Muscle layer of colon (tissue), 2 donors: ENCODE data around the gene HTR1E.
A peak's percentile ranks its signal among the peaks of the same experiment; 100 is the strongest.
"Not testable (repeated sequence)": the region's sequence is repeated elsewhere in the genome, so short reads cannot be mapped to it uniquely, and the experiment has no call there.

Source experiments
- H3K27ac ChIP-seq: one replicate; pipeline ENCODE4 v1.7.0; 2013; ENCODE audit warnings: low read depth, mild to moderate bottlenecking, low read length, moderate library complexity
- H3K27me3 ChIP-seq, 2 donors: one replicate each; pipeline ENCODE4 v1.7.0; 2013; ENCODE audit warnings: low read length in 2 of 2, mild to moderate bottlenecking in 2 of 2; ENCODE audit not compliant: insufficient read depth in 2 of 2, control insufficient read depth in 1 of 2
- H3K36me3 ChIP-seq: one replicate; pipeline ENCODE4 v1.7.0; 2013; ENCODE audit warnings: mild to moderate bottlenecking, low read length; ENCODE audit not compliant: insufficient read depth
- H3K4me1 ChIP-seq: one replicate; pipeline ENCODE4 v1.7.0; 2013; ENCODE audit warnings: mild to moderate bottlenecking, low read length; ENCODE audit not compliant: insufficient read depth
- H3K4me3 ChIP-seq, 2 donors: one replicate each; pipeline ENCODE4 v1.7.0; 2013; ENCODE audit warnings: low read length in 2 of 2, low read depth in 1 of 2, mild to moderate bottlenecking in 1 of 2, moderate library complexity in 1 of 2
- H3K9ac ChIP-seq: one replicate; pipeline ENCODE4 v1.7.0; 2013; ENCODE audit warnings: low read length
- H3K9me3 ChIP-seq: one replicate; pipeline ENCODE4 v1.7.0; 2013; ENCODE audit warnings: mild to moderate bottlenecking, low read length
- donor health status: abdominal sarcoma.
- donor health status: Adenocarcinoma of cecum.

Gene HTR1E

GRCh38 chr6:86937219-86938079 lies at the start of gene HTR1E:
Gene HTR1E (plus strand): TSS chr6:86937528. CDS start chr6:87015335, 77,807 bp downstream.
- Histone ChIP-seq H3K9me3 (no peaks in the 10 kb centered on the region), H3K27me3 (peaks cover 18 to 21% of the 10 kb centered on the region in 2 donors), H3K36me3 (no peaks in the 10 kb centered on the region), H3K9ac (no peak within 1 kb of the TSS), H3K27ac (no peak within 1 kb of the TSS), H3K4me3 (peak within 1 kb of the TSS; percentile 1 to 42), H3K4me1 (peaks cover 3% of the 10 kb centered on the region)

GRCh38 chr6:86888301-86888700 lies 49.0 kb upstream of the HTR1E start:
- H3K27me3 ChIP-seq, result no peaks in the 10 kb centered on the region
- H3K9me3 ChIP-seq, result no peaks in the 10 kb centered on the region
- no peak overlapping the region for H3K9ac ChIP-seq
- no peak overlapping the region for H3K27ac ChIP-seq
- no peaks in the 10 kb centered on the region for H3K36me3 ChIP-seq
- H3K4me3 ChIP-seq, result no peak overlapping the region
- H3K4me1 ChIP-seq, result no peaks in the 10 kb centered on the region

DNA sequence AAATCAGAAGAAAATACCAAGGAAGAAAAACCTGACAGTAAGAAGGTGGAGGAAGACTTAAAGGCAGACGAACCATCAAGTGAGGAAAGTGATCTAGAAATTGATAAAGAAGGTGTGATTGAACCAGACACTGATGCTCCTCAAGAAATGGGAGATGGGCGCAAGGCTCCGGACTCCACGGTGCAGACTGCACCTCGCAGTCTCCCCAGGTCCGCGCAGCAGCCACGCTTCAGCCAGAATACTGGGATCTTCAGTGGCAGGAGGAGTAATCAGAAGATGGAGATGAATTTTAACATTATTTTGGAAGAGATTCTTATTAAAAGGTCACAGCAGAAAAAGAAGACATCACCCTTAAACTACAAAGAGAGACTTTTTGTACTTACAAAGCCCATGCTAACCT lies 40.1 kb upstream of the HTR1E start:
- H3K9ac ChIP-seq, H3K9me3 ChIP-seq, H3K27me3 ChIP-seq, H3K36me3 ChIP-seq, H3K4me3 ChIP-seq, H3K27ac ChIP-seq, H3K4me1 ChIP-seq: not testable (repeated sequence)

DNA sequence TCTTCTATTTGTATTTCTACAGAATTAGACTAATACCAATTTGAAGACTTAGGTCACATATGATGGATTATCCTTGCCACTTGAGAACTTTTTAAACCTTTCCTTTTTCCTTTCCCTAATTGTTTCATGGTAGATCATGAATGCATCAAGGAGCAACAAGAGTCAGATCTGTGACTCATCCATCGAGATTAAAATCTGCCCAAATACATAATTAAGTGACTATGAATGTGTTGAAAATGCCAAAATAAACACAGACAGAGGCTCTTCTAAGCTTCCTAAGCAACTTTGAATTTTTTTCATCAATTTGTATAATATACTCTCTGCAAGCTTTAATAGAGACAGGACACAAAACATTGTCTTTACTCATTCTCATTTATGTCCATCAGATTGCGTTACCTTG lies 23.5 kb upstream of the HTR1E start:
- H3K27ac ChIP-seq, result no peak overlapping the region
- H3K4me3 ChIP-seq, result no peak overlapping the region

DNA sequence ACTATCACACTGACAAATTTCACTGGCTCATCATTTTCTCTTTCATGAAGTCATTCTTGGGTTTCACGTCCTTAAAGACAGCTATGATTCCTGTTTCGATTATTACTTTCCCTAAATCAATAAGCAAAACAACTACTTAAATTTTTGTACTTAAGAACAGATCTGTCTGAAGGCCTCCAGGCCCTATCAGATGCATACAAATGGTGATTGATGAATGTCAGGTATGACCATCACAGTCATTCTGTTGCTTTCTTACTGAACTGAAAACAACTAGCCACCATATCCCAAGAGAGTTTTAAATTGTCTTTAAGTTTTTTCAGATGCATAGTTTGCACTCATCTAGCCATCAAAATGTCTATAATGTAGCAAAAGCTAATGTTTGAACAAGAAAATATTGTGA lies 20.9 kb upstream of the HTR1E start:
- Histone ChIP-seq H3K4me1 (no peaks in the 10 kb centered on the region), H3K27me3 (no peaks in the 10 kb centered on the region), H3K36me3 (no peaks in the 10 kb centered on the region), H3K27ac (no peak overlapping the region), H3K9me3 (no peaks in the 10 kb centered on the region), H3K9ac (no peak overlapping the region), H3K4me3 (no peak overlapping the region)

More for the DNA sequence above, 23.5 kb upstream of the HTR1E start:
- Histone ChIP-seq H3K9me3 (no peaks in the 10 kb centered on the region), H3K9ac (no peak overlapping the region), H3K4me1 (no peaks in the 10 kb centered on the region), H3K27me3 (no peaks in the 10 kb centered on the region), H3K36me3 (no peaks in the 10 kb centered on the region)

GRCh38 chr6:86927138-86927537 lies 10.2 kb upstream of the HTR1E start:
- not testable (repeated sequence) for H3K9me3 ChIP-seq, H3K27ac ChIP-seq, H3K4me1 ChIP-seq, H3K4me3 ChIP-seq, H3K9ac ChIP-seq, H3K36me3 ChIP-seq, H3K27me3 ChIP-seq

DNA sequence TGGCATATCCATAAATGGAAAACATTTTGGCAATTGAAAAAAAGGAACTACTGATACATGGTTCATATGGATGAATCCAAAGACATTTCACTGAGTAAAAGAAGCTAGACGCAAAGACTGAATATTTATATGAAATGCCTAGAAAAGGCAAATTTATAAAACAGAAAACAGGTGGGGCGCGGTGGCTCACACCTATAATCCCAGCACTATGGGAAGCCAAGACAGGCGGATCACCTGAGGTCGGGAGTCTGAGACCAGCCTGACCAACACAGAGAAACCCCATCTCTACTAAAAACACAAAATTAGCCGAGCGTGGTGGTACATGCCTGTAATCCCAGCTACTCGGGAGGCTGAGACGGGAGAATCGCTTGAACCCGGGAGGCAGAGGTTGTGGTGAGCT lies 9.5 kb upstream of the HTR1E start:
- not testable (repeated sequence) for H3K36me3 ChIP-seq, H3K9ac ChIP-seq, H3K27me3 ChIP-seq, H3K4me1 ChIP-seq, H3K27ac ChIP-seq, H3K9me3 ChIP-seq, H3K4me3 ChIP-seq

GRCh38 chr6:86934365-86934764 lies 3.0 kb upstream of the HTR1E start:
- H3K4me3 ChIP-seq, result no peak overlapping the region
- no peak overlapping the region for H3K27ac ChIP-seq
- H3K36me3 ChIP-seq, result no peaks in the 10 kb centered on the region
- peaks cover 18 to 21% of the 10 kb centered on the region in 2 donors for H3K27me3 ChIP-seq
- no peak overlapping the region for H3K9ac ChIP-seq
- no peaks in the 10 kb centered on the region for H3K9me3 ChIP-seq
- H3K4me1 ChIP-seq, result peaks cover 3% of the 10 kb centered on the region

DNA sequence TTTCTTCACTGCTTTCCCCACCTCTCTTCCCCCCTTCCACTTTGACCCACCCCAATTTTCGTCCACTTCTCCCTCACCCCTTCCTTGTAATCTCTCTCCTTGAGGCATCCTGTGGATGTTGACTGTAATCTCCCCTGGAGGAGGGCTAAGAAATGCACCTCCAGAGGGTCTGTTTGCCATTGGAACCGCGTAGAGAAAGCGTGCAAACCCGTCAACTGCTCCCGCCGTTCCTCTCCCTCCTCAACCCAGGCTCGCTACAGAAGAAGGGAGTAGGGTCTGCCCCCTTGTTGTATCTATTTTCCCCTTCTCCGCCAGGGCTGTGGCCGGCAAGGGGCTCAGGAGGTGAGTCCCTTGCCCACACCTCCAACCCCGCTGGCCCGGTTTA lies 502 bp upstream of the HTR1E start:
- Histone ChIP-seq H3K36me3 (no peaks in the 10 kb centered on the region), H3K27me3 (peaks cover 18 to 21% of the 10 kb centered on the region in 2 donors), H3K4me3 (peak overlapping the region; percentile 1 to 42), H3K9ac (no peak overlapping the region), H3K9me3 (no peaks in the 10 kb centered on the region), H3K27ac (no peak overlapping the region), H3K4me1 (peaks cover 3% of the 10 kb centered on the region)

DNA sequence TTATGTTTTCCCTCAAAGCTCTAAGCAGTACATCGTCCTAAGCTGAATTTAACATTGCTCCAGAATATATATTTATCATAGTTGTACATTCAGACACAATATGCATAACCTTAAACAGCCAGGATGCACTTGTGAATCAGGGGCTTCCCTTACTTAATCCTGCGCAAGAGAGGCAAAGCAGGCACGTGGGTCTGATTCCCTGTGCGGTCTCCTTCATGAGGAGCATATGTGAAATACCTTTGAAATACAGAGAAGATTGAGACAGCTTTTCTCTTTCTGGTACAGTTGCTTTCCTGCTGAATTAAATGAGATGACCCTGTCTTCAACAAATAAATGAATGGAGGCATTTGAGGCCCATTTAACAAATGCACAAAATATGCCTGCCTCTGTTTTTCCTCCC lies 1.5 kb downstream of the HTR1E start:
- peaks cover 18 to 21% of the 10 kb centered on the region in 2 donors for H3K27me3 ChIP-seq
- H3K9ac ChIP-seq, result no peak overlapping the region
- H3K27ac ChIP-seq, result no peak overlapping the region
- H3K4me1 ChIP-seq, result peaks cover 3% of the 10 kb centered on the region
- no peaks in the 10 kb centered on the region for H3K36me3 ChIP-seq
- no peaks in the 10 kb centered on the region for H3K9me3 ChIP-seq
- H3K4me3 ChIP-seq, result no peak overlapping the region

GRCh38 chr6:86941461-86941860 lies 4.1 kb downstream of the HTR1E start:
- Histone ChIP-seq H3K4me3 (no peak overlapping the region), H3K27me3 (peaks cover 16% of the 10 kb centered on the region in 2 donors), H3K4me1 (peaks cover 3% of the 10 kb centered on the region), H3K36me3 (no peaks in the 10 kb centered on the region), H3K9ac (no peak overlapping the region), H3K9me3 (no peaks in the 10 kb centered on the region), H3K27ac (no peak overlapping the region)
